Brain microvascular endothelial cell (primary cell): ENCODE measurements around the gene RRBP1.

Source experiments
- DNase-seq: peaks from one replicate; pipeline ENCODE4 v3.0.0-alpha.2; 2020
- H3K27ac ChIP-seq: fragments of 250-450 bp; sonication (Bioruptor Pico); 2 replicates; pipeline ENCODE4 v1.5.1; 2020; ENCODE audit warnings: mild to moderate bottlenecking, moderate library complexity
- H3K27me3 ChIP-seq: fragments of 250-450 bp; sonication (Bioruptor Pico); replicated peaks from 2 replicates; pipeline ENCODE4 v1.5.1; 2020; ENCODE audit warnings: mild to moderate bottlenecking
- H3K36me3 ChIP-seq: fragments of 250-450 bp; sonication (Bioruptor Pico); replicated peaks from 2 replicates; pipeline ENCODE4 v1.5.1; 2020; ENCODE audit warnings: mild to moderate bottlenecking
- H3K4me3 ChIP-seq: 2 replicates; pipeline ENCODE4 v1.5.1; 2011; ENCODE audit warnings: low read depth, mild to moderate bottlenecking, control low read depth, low read length, moderate library complexity
- in situ Hi-C: cut with HindIII; loops from 2 replicates; pipeline ENCODE4 v1.10.0; 2017; ENCODE audit warnings: low sequenced_read_pairs, low pct_ligation_motif_present
- TF ChIP-seq, protein P1 (sequence below): IDR thresholded peaks from 2 replicates; pipeline ENCODE4 v1.5.1; 2011; ENCODE audit warnings: low read depth, mild to moderate bottlenecking, moderate library complexity, low read length, control low read depth, inconsistent platforms; ENCODE audit errors: missing control alignments

RRBP1 gene

DNA sequence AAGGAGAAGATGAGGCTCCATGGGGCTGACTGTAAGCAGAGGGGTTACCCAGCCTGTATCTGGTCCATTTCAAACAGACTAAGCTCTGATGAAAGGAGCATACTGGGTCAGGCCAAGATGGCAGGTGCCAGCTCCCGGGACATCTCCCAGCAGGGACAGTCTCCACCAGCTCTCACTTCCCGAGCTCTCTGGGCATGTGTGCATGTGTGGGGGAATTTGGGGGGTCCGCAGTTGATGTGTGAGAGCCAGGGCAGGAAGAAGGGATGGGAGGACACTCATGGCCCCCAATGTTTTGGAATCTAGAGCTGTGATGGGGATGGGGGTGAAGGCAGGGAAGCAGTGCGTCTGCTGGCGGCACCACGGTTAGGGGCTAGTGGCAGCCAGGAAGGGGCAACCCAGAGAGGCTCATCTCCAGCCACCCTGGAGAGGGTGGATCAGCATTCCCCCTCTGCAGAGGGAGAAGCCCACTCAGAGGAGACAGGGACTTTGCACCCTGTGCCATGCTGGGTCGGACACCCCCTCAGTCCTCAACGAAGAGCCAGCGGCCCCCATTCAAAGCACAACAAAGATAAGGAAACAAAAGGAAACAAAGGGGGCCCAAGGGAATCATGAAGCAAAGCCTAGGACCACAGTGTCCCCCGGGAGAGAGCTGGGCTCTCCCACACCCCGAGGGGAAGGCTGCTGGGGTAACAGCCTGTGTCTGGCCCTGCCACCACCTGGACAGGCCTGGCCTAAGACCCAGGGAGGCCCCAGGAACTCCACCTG, 59.8 kb downstream of the RRBP1 start:
- no peak overlapping the region for H3K27ac ChIP-seq
- TF ChIP-seq, protein P1, sequence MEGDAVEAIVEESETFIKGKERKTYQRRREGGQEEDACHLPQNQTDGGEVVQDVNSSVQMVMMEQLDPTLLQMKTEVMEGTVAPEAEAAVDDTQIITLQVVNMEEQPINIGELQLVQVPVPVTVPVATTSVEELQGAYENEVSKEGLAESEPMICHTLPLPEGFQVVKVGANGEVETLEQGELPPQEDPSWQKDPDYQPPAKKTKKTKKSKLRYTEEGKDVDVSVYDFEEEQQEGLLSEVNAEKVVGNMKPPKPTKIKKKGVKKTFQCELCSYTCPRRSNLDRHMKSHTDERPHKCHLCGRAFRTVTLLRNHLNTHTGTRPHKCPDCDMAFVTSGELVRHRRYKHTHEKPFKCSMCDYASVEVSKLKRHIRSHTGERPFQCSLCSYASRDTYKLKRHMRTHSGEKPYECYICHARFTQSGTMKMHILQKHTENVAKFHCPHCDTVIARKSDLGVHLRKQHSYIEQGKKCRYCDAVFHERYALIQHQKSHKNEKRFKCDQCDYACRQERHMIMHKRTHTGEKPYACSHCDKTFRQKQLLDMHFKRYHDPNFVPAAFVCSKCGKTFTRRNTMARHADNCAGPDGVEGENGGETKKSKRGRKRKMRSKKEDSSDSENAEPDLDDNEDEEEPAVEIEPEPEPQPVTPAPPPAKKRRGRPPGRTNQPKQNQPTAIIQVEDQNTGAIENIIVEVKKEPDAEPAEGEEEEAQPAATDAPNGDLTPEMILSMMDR, result no peak
- H3K36me3 ChIP-seq, result peaks cover 94% of the 10 kb centered on the region
- H3K4me3 ChIP-seq, result no peak overlapping the region
- no peak for DNase-seq
- no peaks in the 10 kb centered on the region for H3K27me3 ChIP-seq
- in situ Hi-C loops, result no loop called here

DNA sequence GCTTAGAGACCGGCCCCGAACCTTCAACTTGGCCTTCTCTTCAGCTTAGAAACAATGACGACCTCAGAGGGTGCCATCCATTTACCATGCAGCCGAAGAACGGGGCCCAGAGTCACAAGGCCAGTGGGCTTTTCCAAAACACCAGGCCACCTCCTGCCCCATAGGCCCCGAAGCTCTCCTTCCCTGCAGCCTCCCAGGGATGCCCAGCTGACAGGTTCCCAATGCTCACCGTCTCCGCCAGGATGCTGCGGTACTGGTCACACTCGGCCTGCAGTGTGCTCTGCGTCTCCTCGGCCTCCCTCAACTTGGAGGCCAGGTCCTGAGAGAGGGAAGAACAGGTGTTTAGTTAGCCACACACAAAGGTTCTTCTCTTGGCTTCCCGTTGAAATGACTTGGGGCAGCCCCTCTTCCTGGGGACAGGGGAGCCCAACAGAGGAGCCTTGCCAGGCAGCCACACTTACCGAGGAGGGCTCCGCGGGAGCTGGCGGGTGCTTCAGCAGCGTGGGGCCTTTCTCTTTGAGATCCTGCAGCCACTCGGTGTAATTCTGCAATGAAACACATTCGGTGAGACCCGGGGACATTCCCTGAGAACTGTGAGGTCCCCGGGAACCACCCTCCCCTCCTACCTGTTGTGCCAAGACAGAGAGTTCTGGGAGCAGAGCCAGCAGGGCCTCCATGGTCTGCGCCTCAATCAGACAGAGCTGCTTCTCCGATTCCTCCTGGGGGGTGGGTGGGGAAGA, 60.6 kb downstream of the RRBP1 start:
- peaks cover 94% of the 10 kb centered on the region for H3K36me3 ChIP-seq
- H3K4me3 ChIP-seq, result no peak overlapping the region
- in situ Hi-C loops, result no loop called here
- DNase-seq, result no peak
- no peaks in the 10 kb centered on the region for H3K27me3 ChIP-seq
- TF ChIP-seq, protein P1, result no peak
- no peak overlapping the region for H3K27ac ChIP-seq

DNA sequence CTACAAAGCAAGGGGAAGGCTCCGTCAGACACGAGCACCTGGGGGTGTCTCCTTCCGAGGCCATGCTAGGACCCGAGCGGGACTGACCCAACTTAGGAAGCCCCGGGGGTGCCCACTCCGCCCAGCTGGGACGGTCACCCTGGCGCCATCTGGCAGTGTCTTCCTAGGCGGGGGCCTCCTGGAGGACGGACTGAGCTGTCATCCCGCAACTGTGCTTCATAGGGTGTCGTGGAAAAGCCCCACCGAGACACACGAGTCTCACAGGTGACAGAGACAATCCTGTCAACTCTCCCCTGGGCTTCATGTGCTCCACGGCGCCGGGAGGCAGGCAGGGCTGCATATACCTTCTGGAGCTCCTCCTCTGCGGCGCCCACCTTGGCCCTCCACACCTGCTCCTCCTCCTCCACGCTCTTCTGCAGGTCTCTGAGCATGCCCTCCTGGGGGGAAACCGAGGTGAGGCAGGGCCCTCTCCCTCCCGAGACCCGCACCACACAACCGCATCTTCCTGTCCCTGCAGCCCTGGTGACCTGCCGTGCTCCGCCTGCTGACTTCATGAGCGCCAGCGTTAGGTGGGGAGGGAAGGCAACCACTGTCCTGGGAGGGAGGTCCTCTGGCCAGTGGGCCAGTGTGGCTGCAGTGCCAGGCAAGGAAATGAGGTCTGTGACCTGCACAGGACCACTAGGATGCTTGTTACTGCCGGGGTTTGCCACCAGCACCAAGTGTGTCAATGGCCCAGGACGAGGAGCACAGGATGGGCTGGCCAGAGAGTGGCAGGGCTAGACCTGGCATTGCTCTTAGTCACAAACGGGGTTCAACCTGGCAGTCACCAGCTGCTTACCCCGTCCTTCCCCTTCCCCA, 61.4 kb downstream of the RRBP1 start:
- H3K36me3 ChIP-seq, result peaks cover 94% of the 10 kb centered on the region

DNA sequence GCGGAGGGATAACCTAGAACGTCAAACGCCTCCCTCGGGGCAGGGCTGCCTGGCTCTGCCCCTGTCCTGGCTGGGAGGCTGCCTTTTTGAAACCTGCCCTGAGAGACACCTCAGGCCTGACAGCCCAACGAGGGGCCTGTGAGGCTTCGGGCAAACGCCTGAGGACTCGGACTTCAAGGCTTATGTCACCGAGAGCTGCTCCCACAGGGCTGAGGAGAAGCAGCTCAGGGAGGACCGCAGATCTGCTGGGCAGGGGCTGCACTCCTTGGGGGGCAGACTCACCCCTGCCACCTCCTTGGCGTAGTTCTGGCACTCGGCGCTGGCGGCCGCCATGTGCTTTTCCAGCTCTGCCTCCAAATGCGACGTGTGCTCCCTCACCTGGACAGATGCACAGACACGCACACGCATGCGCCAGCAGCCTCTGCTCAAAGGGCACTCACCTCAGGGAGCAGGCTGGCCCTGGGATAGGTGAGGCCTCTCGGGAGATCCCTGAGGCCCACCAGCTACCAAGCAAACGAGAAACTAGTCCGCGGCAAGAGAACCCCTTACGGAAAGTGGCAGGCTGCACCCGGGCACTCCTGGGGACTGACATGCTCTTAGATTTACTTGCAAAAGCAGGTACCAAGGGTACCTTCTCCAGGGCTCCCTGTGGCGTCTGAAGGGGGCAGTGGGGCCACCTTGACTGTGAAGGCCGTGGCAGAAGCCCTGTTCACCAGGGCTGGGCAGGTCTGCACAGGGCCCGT, 62.5 kb downstream of the RRBP1 start:
- Histone ChIP-seq H3K27me3 (no peaks in the 10 kb centered on the region), H3K27ac (no peak overlapping the region), H3K36me3 (peaks cover 94% of the 10 kb centered on the region), H3K4me3 (no peak overlapping the region)
- DNase-seq, result no peak
- TF ChIP-seq, protein P1, result no peak
- in situ Hi-C loops, result no loop called here

More for the DNA sequence above, 61.4 kb downstream of the RRBP1 start:
- DNase-seq, result no peak
- TF ChIP-seq, protein P1, result no peak
- in situ Hi-C loops, result no loop called here
- Histone ChIP-seq H3K27ac (no peak overlapping the region), H3K27me3 (no peaks in the 10 kb centered on the region), H3K4me3 (no peak overlapping the region)

DNA sequence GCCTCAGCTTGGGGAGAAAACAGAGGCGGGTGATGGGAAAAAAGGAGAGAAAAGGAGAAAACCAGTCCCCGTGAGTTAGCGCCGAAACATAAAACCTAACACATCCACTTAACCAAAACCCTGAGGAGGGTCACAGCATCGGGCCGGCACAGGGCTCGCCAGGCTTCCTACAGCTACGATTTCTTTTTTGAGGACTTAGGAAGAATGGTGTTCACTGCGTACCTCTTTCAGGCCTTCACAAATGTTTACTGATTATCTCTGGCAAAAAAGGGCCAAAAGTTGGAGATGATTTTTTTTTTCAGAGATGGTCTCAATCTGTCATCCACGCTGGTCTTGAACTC, 63.4 kb downstream of the RRBP1 start:
- TF ChIP-seq, protein P1, result no peak
- Histone ChIP-seq H3K27ac (no peak overlapping the region), H3K27me3 (no peaks in the 10 kb centered on the region), H3K36me3 (peaks cover 96% of the 10 kb centered on the region), H3K4me3 (no peak overlapping the region)
- no peak for DNase-seq
- in situ Hi-C loops, result no loop called here
